Body of pancreas (tissue), 4 donors: Measurements from ENCODE around the gene MEOX2.

Experiments used
- POLR2A ChIP-seq, 3 donors: fragments of 450-650 bp; IDR thresholded peaks; one replicate each; pipeline ENCODE4 v1.6.1; 2016; ENCODE audit warnings: antibody characterized with exemption in 3 of 3, mild to moderate bottlenecking in 2 of 3
- TF ChIP-seq, protein P1 (sequence below), 7 experiments: fragments of 450-650 bp in 4 of 7; fragments of 200-600 bp in 3 of 7; sonication (generic) in 3 of 7; IDR thresholded peaks; one replicate each; pipeline ENCODE4 v1.5.1; 2016 to 2019; ENCODE audit warnings: antibody characterized with exemption in 7 of 7

DNA sequence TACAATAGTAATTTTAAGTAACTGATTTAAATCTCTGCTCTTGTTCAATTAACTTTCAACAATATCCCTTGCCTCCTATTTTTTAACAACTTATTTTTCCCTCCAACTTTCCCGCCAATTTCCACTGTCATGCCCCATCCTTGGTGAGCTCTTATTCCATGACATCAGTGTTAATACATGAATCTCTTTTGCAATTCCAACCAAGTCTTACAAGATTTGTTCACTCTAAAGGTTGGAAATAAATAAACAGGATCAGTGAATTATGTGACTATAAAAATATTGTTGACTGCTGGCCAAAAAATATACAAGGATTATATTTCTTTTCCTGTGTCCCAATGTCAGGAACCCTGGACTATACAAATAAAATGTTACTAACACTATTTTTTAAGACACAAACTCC lies 103.7 kb downstream of the MEOX2 start:
- TF ChIP-seq, protein P1, sequence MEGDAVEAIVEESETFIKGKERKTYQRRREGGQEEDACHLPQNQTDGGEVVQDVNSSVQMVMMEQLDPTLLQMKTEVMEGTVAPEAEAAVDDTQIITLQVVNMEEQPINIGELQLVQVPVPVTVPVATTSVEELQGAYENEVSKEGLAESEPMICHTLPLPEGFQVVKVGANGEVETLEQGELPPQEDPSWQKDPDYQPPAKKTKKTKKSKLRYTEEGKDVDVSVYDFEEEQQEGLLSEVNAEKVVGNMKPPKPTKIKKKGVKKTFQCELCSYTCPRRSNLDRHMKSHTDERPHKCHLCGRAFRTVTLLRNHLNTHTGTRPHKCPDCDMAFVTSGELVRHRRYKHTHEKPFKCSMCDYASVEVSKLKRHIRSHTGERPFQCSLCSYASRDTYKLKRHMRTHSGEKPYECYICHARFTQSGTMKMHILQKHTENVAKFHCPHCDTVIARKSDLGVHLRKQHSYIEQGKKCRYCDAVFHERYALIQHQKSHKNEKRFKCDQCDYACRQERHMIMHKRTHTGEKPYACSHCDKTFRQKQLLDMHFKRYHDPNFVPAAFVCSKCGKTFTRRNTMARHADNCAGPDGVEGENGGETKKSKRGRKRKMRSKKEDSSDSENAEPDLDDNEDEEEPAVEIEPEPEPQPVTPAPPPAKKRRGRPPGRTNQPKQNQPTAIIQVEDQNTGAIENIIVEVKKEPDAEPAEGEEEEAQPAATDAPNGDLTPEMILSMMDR (IDR thresholded peaks at IDR 0.05), result no peak
- TF ChIP-seq POLR2A (IDR thresholded peaks at IDR 0.05), result no peak
